DND-41 (cell line): ENCODE results near the gene IFT43.

Experiments used
- CTCF ChIP-seq: IDR thresholded peaks from 2 replicates; pipeline ENCODE4 v1.5.1; 2012; ENCODE audit warnings: borderline replicate concordance, low read length, moderate library complexity, mild to moderate bottlenecking; ENCODE audit not compliant: poor library complexity, severe bottlenecking; ENCODE audit errors: extremely low read depth
- EZH2 ChIP-seq: IDR thresholded peaks from 3 replicates; pipeline ENCODE4 v1.6.1; 2012; ENCODE audit warnings: borderline replicate concordance, low read depth, mild to moderate bottlenecking, moderate library complexity, low read length, inconsistent platforms; ENCODE audit not compliant: severe bottlenecking

GRCh38 chr14:76104802-76105355 is 119.3 kb downstream of the IFT43 start:
- TF ChIP-seq CTCF (no peak), EZH2 (no peak)
